Thymus (tissue), 11 donors: ENCODE measurements around the gene ASAP3. TPM values are rescaled to one million over a fixed set of nuclear protein-coding genes. Genes with fewer than 3 reads are reported as not detected.
A peak's percentile ranks its signal among the peaks of the same experiment; 100 is the strongest.

Experiments used
- DNase-seq, 9 donors: peaks; one replicate each; pipeline ENCODE4 v3.0.0-alpha.2; 2013; ENCODE audit warnings: low spot score in 9 of 9, low read depth in 6 of 9, missing footprints in 1 of 9
- H3K27ac ChIP-seq, 2 donors: one replicate each; pipeline ENCODE4 v1.5.1; 2013; ENCODE audit warnings: control low read depth in 1 of 2, low read depth in 1 of 2, low read length in 1 of 2, mild to moderate bottlenecking in 1 of 2, moderate library complexity in 1 of 2
- H3K27me3 ChIP-seq, 2 donors: one replicate each; pipeline ENCODE4 v1.5.1; 2013; ENCODE audit warnings: low read length in 1 of 2; ENCODE audit not compliant: control insufficient read depth in 2 of 2, insufficient read depth in 1 of 2
- H3K36me3 ChIP-seq, 2 donors: one replicate each; pipeline ENCODE4 v1.5.1; 2013; ENCODE audit warnings: low read length in 1 of 2, mild to moderate bottlenecking in 1 of 2, moderate library complexity in 1 of 2; ENCODE audit not compliant: control insufficient read depth in 2 of 2, insufficient read depth in 2 of 2
- H3K4me1 ChIP-seq, 2 donors: one replicate each; pipeline ENCODE4 v1.5.1; 2013; ENCODE audit warnings: low read length in 2 of 2; ENCODE audit not compliant: control insufficient read depth in 2 of 2, insufficient read depth in 2 of 2
- H3K4me3 ChIP-seq, 2 donors: one replicate each; pipeline ENCODE4 v1.5.1; 2013; ENCODE audit warnings: low read length in 2 of 2, control low read depth in 1 of 2, mild to moderate bottlenecking in 1 of 2
- H3K9me3 ChIP-seq, 2 donors: one replicate each; pipeline ENCODE4 v1.5.1; 2013; ENCODE audit warnings: low read length in 1 of 2, mild to moderate bottlenecking in 1 of 2; ENCODE audit not compliant: control insufficient read depth in 2 of 2, insufficient read depth in 1 of 2
- WGBS: extraction: QIAGEN DNeasy Blood & Tissue Kit; methylation state at CpG from one replicate; pipeline ENCODE4 v1.1.7; 2013; 5-methylcytosine and 5-hydroxymethylcytosine counted together
- polyA plus RNA-seq: library from polyadenylated mRNA; stranded (reverse); fragments of 200-250 nt; gene quantifications from one replicate; pipeline ENCODE4 v1.2.3, GENCODE V29; 2013
- total RNA-seq: library from RNA; stranded (reverse); fragments of 120-200 nt; gene quantifications from one replicate; pipeline ENCODE4 v1.2.4, GENCODE V29; 2013
- donor health status: healthy.

ASAP3 gene
- total and polyA plus RNA-seq, 2 donors, result 4.1 to 10.4 TPM

GRCh38 chr1:23419180-23419579 lies 64.8 kb downstream of the ASAP3 start:
- no peak overlapping the region for H3K27ac ChIP-seq
- 95% methylated on average over 6 of the region's 6 CpGs for WGBS
- H3K27me3 ChIP-seq, result peaks cover 10 to 33% of the 10 kb centered on the region in 2 donors
- no peaks in the 10 kb centered on the region for H3K9me3 ChIP-seq
- H3K36me3 ChIP-seq, result no peaks in the 10 kb centered on the region
- DNase-seq, result no peak
- H3K4me3 ChIP-seq, result no peak overlapping the region
- peaks cover 17 to 19% of the 10 kb centered on the region in 2 donors for H3K4me1 ChIP-seq

- no peaks in the 10 kb centered on the region for H3K9me3 ChIP-seq
- no peak for DNase-seq
- H3K36me3 ChIP-seq, result no peaks in the 10 kb centered on the region
- H3K27me3 ChIP-seq, result peaks cover 0 to 16% of the 10 kb centered on the region in 2 donors
- no peak overlapping the region for H3K27ac ChIP-seq
- WGBS, result 95% methylated on average over 3 of the region's 3 CpGs
- no peak overlapping the region for H3K4me3 ChIP-seq
- peaks cover 7 to 8% of the 10 kb centered on the region in 2 donors for H3K4me1 ChIP-seq
These were observed 66.4 kb downstream of the ASAP3 start for GRCh38 chr1:23417570-23417969.

- no peak for DNase-seq
- H3K4me3 ChIP-seq, result no peak overlapping the region
- no peaks in the 10 kb centered on the region for H3K36me3 ChIP-seq
- WGBS, result 87% methylated on average over 4 of the region's 4 CpGs
- H3K27me3 ChIP-seq, result peaks cover 0 to 10% of the 10 kb centered on the region in 2 donors
- peaks cover 3% of the 10 kb centered on the region in 2 donors for H3K4me1 ChIP-seq
- H3K9me3 ChIP-seq, result no peaks in the 10 kb centered on the region
- H3K27ac ChIP-seq, result no peak overlapping the region
These were observed 67.0 kb downstream of the ASAP3 start for GRCh38 chr1:23416964-23417363.

DNA sequence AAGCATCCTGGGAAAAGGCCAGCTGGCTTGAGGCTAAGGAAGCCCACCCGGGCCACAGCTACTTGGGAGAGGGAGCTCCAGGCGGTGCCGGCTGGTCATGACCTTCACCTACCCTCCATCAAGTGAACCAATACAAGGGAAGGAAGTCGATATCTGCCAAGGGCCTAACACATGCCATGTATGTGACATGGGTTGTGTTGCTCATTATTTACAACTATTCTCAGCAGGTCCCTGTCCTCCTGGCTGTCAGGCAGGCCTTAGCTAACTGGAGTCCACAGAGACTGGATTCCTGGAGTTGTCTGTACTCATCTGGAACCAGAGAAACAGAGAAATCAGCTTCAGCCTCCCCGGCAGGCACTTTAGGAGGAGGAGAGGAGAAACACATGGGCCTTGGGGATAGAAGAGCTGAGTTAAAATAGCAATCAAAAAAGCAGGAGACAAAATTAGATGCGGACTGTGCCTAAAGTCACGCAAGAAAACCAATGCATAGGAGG lies 75.1 kb downstream of the ASAP3 start:
- Histone ChIP-seq H3K27me3 (no peaks in the 10 kb centered on the region), H3K9me3 (no peaks in the 10 kb centered on the region), H3K4me1 (peaks cover under 1 to 4% of the 10 kb centered on the region in 2 donors), H3K27ac (no peak overlapping the region), H3K36me3 (no peaks in the 10 kb centered on the region), H3K4me3 (no peak overlapping the region)
- DNase-seq, result no peak
- 97% methylated on average over 7 of the region's 7 CpGs for WGBS

- Histone ChIP-seq H3K4me3 (no peak overlapping the region), H3K4me1 (peaks cover 4 to 5% of the 10 kb centered on the region in 2 donors), H3K36me3 (no peaks in the 10 kb centered on the region)
These were observed 76.9 kb downstream of the ASAP3 start for GRCh38 chr1:23407016-23407630.

DNA sequence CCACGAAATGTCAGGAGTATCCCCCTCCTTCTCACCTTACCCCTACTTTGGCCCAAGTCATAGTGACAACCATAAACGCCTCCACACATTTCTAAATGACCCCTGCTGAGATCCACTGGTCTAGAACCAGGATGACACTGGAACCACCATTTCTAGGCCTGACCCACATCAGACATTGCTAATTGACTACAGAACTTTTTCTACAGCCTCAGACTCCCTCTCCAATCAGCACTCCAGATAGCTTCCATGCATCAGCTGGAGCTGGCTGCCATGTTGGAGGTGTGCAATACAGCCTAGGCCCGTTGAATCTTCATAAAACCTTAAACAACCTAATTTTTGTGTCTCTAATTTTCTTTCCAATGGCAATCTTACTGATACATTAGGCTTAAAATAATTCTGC lies 78.0 kb downstream of the ASAP3 start:
- peaks cover 0 to 2% of the 10 kb centered on the region in 2 donors for H3K27me3 ChIP-seq
- H3K9me3 ChIP-seq, result no peaks in the 10 kb centered on the region
- no peak overlapping the region for H3K27ac ChIP-seq
- 81% methylated on average over 3 of the region's 3 CpGs for WGBS
- no peak overlapping the region for H3K4me3 ChIP-seq
- peaks cover 4 to 5% of the 10 kb centered on the region in 2 donors for H3K4me1 ChIP-seq
- H3K36me3 ChIP-seq, result no peaks in the 10 kb centered on the region
- no peak for DNase-seq

More at GRCh38 chr1:23407016-23407630, 76.9 kb downstream of the ASAP3 start:
- Histone ChIP-seq H3K27ac (no peak overlapping the region), H3K9me3 (no peaks in the 10 kb centered on the region), H3K27me3 (peaks cover 0 to 2% of the 10 kb centered on the region in 2 donors)
- DNase-seq, result no peak
- WGBS, result 96% methylated on average over 8 of the region's 8 CpGs

GRCh38 chr1:23403735-23404486 lies 80.1 kb downstream of the ASAP3 start:
- Histone ChIP-seq H3K36me3 (no peaks in the 10 kb centered on the region), H3K27me3 (peaks cover 0 to 2% of the 10 kb centered on the region in 2 donors), H3K4me1 (peaks cover 4 to 5% of the 10 kb centered on the region in 2 donors), H3K27ac (peak overlapping the region; percentile 12 to 55), H3K4me3 (no peak overlapping the region), H3K9me3 (no peaks in the 10 kb centered on the region)
- DNase-seq, result peak; percentile 55 to 86 (median 70)
- 15% methylated on average over 19 of the region's 19 CpGs for WGBS

DNA sequence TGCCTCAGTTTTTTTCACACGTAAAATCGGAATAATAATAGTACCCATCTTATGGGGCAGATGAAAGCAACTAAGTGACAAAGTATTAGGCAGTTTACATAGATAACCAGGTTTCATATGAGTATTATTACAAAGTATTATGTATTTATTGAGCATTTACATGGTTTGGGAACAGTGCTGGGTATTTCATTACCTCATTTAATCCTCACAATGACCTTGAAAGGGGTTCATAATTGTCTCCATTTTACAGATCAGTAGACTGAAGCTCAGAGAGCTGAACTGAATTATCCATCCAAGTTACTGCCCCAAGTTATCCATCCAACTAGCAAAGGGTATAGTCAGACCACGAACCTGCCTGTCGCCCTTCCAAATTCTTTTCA lies 80.6 kb downstream of the ASAP3 start:
- WGBS, result 94% methylated on average over 4 of the region's 4 CpGs
- Histone ChIP-seq H3K9me3 (no peaks in the 10 kb centered on the region), H3K36me3 (no peaks in the 10 kb centered on the region), H3K4me1 (peaks cover 4 to 5% of the 10 kb centered on the region in 2 donors), H3K27me3 (peaks cover 0 to 2% of the 10 kb centered on the region in 2 donors), H3K27ac (peak overlapping the region in 1 of 2 donors; percentile 12), H3K4me3 (no peak overlapping the region)
- DNase-seq, result no peak

DNA sequence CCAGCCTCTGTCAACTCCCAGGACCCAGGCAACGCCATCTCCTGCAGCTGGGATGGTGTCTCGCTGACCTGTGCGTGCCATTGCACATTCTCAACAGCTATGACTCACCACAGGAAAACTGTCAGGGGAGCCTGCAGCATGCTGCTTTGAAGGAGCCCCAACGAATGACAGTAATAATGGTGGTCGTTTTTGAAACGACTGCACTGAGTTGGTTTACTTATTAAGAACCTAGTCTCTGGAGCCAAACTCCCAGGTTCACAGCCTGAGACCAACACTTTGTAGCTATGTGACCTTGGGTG lies 81.0 kb downstream of the ASAP3 start:
- Histone ChIP-seq H3K27me3 (peaks cover 0 to 2% of the 10 kb centered on the region in 2 donors), H3K36me3 (no peaks in the 10 kb centered on the region), H3K4me3 (no peak overlapping the region), H3K27ac (no peak overlapping the region), H3K9me3 (no peaks in the 10 kb centered on the region), H3K4me1 (peaks cover 4 to 5% of the 10 kb centered on the region in 2 donors)
- WGBS, result 74% methylated on average over 6 of the region's 6 CpGs
- DNase-seq, result no peak
